ENCODE results near the gene SYNE2. TPM values are rescaled to one million over a fixed set of nuclear protein-coding genes. Genes with fewer than 3 reads are reported as not detected.
A peak's percentile ranks its signal among the peaks of the same experiment; 100 is the strongest.

Gene SYNE2
- total and polyA plus RNA-seq, 2 donors (not counting 1 experiment from before 2014, with no cell fraction given) = 3.1 to 15.4 TPM

DNA sequence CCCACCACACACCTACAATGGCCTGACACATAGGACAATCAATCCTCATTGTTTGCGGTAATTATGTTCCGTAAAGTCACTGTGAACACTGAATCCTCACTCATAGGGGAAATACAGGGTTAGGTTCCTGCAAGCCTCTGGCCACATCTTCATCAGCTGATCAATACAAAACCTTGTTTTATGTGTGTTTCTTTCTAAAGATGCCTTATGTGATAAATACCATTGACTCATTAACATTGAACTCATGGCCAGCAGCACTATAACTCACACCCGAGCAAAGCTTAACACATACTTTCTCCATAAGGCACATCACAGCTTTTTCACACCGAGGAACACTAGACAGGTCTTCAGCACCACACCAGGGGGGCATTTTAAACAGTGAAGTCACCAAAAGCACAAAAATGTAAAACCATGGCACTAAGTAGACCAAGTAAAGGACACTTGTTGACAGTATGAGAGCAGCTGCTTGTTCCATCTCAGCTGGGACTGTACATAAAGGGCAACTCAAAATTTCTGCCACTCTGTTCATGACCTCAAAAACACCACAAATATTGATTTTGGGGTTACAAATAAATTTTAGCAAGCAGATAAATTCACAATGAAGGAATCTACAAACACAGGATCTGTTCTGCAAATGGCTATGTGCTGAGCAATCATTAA, 380.9 kb downstream of the SYNE2 start:
- Histone ChIP-seq H3K4me2 (ENCODE audit: extremely low read depth, insufficient read depth, low read length) (no peak overlapping the region), H4K20me1 (ENCODE audit: control insufficient read depth, extremely low read depth, insufficient read depth, low read length) (no peaks in the 10 kb centered on the region), H3K36me3 (ENCODE audit: control insufficient read depth, insufficient read depth, low read length) (no peaks in the 10 kb centered on the region), H3K27me3 (ENCODE audit: control insufficient read depth, insufficient read depth, low read length) (peaks cover 9% of the 10 kb centered on the region), H2AFZ (ENCODE audit: low read length) (no peak overlapping the region), H3K9ac (ENCODE audit: insufficient read depth, low read length) (no peak overlapping the region), H3K27ac (ENCODE audit: insufficient read depth, low read length) (no peak overlapping the region), H3K9me3 (ENCODE audit: control insufficient read depth, insufficient read depth, low read depth, low read length) (no peaks in the 10 kb centered on the region), H3K4me1 (ENCODE audit: control insufficient read depth, extremely low read depth, insufficient read depth, low read length) (peaks cover 16% of the 10 kb centered on the region), H3K79me2 (ENCODE audit: control insufficient read depth, insufficient read depth, low read length) (no peaks in the 10 kb centered on the region), H3K4me3 (replicated peaks in 1 of 4; ENCODE audit: control extremely low read depth in 1 of 4, insufficient read depth in 1 of 4, low read depth in 3 of 4, low read length in 4 of 4) (no peak overlapping the region)
- no peak for TF ChIP-seq EZH2 (IDR thresholded peaks at IDR 0.05; ENCODE audit: low read length, missing control alignments)
- TF ChIP-seq, protein P1, sequence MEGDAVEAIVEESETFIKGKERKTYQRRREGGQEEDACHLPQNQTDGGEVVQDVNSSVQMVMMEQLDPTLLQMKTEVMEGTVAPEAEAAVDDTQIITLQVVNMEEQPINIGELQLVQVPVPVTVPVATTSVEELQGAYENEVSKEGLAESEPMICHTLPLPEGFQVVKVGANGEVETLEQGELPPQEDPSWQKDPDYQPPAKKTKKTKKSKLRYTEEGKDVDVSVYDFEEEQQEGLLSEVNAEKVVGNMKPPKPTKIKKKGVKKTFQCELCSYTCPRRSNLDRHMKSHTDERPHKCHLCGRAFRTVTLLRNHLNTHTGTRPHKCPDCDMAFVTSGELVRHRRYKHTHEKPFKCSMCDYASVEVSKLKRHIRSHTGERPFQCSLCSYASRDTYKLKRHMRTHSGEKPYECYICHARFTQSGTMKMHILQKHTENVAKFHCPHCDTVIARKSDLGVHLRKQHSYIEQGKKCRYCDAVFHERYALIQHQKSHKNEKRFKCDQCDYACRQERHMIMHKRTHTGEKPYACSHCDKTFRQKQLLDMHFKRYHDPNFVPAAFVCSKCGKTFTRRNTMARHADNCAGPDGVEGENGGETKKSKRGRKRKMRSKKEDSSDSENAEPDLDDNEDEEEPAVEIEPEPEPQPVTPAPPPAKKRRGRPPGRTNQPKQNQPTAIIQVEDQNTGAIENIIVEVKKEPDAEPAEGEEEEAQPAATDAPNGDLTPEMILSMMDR (conservative IDR thresholded peaks at IDR 0.05 in 1 of 2, IDR thresholded peaks at IDR 0.05 in 1 of 2; ENCODE audit: low read depth in 1 of 2, low read length in 2 of 2) = no peak
- no peak for DNase-seq (ENCODE audit: low read depth in 2 of 2)

DNA sequence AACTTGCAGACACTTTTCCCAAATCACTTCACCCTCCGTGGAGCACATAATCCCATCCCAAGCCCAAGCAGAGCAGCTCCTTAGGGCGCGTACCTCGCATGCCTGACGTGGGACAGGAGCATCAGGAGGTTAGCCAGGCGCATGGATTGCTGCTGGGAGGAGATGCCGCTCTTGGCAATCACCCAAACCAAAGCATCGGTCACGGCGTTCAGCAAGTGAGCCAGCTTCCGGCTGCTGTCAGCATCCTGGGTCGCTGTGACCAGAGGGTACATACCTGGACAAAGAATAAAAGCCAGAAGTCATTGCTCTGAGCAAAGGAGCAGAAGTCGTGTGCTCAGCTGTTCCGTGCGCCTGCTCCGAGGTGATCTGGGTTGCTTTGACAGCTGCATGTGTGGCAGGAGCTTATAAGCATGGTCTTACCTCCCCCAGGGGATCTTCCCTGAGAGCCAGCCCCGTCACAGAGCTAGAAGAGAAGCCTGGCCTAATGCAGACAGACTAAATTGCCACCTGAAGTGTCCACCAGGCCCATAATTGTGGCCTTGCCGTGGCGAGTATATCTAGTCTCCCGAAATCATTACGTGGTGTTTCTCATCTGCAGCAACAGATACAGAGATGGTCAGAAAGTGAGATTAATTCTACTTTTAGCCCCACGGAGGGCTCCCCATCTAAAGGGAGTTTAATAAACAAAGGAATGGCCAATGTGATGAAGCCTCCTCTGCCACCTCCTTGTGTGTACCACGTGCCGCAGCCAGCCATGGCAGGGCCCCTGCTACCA, 382.3 kb downstream of the SYNE2 start:
- Histone ChIP-seq H3K36me3 (ENCODE audit: control insufficient read depth, insufficient read depth, low read length) (no peaks in the 10 kb centered on the region), H3K4me2 (ENCODE audit: extremely low read depth, insufficient read depth, low read length) (peak overlapping the region; percentile 13), H4K20me1 (ENCODE audit: control insufficient read depth, extremely low read depth, insufficient read depth, low read length) (no peaks in the 10 kb centered on the region), H3K27me3 (ENCODE audit: control insufficient read depth, insufficient read depth, low read length) (peaks cover 9% of the 10 kb centered on the region), H3K9ac (ENCODE audit: insufficient read depth, low read length) (no peak overlapping the region), H3K9me3 (ENCODE audit: control insufficient read depth, insufficient read depth, low read depth, low read length) (no peaks in the 10 kb centered on the region), H3K79me2 (ENCODE audit: control insufficient read depth, insufficient read depth, low read length) (no peaks in the 10 kb centered on the region), H3K27ac (ENCODE audit: insufficient read depth, low read length) (no peak overlapping the region), H3K4me1 (ENCODE audit: control insufficient read depth, extremely low read depth, insufficient read depth, low read length) (peaks cover 16% of the 10 kb centered on the region), H2AFZ (ENCODE audit: low read length) (no peak overlapping the region), H3K4me3 (replicated peaks in 1 of 4; ENCODE audit: control extremely low read depth in 1 of 4, insufficient read depth in 1 of 4, low read depth in 3 of 4, low read length in 4 of 4) (no peak overlapping the region)
- TF ChIP-seq EZH2 (IDR thresholded peaks at IDR 0.05; ENCODE audit: low read length, missing control alignments) = no peak
- TF ChIP-seq, protein P1 (conservative IDR thresholded peaks at IDR 0.05 in 1 of 2, IDR thresholded peaks at IDR 0.05 in 1 of 2; ENCODE audit: low read depth in 1 of 2, low read length in 2 of 2) = no peak
- DNase-seq (ENCODE audit: low read depth in 2 of 2) = peak; percentile 44 to 67

Measured in fibroblast of lung (primary cell).